Mesendoderm (in vitro differentiated cells): ENCODE measurements around the gene MSLN.
A peak's percentile ranks its signal among the peaks of the same experiment; 100 is the strongest.

Experiments
- DNase-seq: peaks from one replicate; pipeline ENCODE4 v3.0.0; 2013
- H2AK5ac ChIP-seq: 2 replicates; pipeline ENCODE4 v1.6.1; 2013; ENCODE audit warnings: low read length, inconsistent platforms
- H2BK120ac ChIP-seq: 2 replicates; pipeline ENCODE4 v1.6.1; 2013; ENCODE audit warnings: low read depth, mild to moderate bottlenecking, low read length, moderate library complexity, mixed read lengths
- H2BK15ac ChIP-seq: replicated peaks from 2 replicates; pipeline ENCODE4 v1.6.1; 2013; ENCODE audit warnings: low read depth, mild to moderate bottlenecking, moderate library complexity
- H2BK5ac ChIP-seq: 2 replicates; pipeline ENCODE4 v1.6.1; 2013; ENCODE audit warnings: low read length, inconsistent platforms
- H3K18ac ChIP-seq: 2 replicates; pipeline ENCODE4 v1.6.1; 2013; ENCODE audit warnings: mild to moderate bottlenecking, low read length, mixed read lengths
- H3K23ac ChIP-seq: one replicate; pipeline ENCODE4 v1.6.1; 2013; ENCODE audit warnings: low read length
- H3K27ac ChIP-seq: 2 replicates; pipeline ENCODE4 v1.5.1; 2013; ENCODE audit warnings: low read depth, mild to moderate bottlenecking, inconsistent platforms, low read length, moderate library complexity
- H3K27me3 ChIP-seq: 2 replicates; pipeline ENCODE4 v1.6.1; 2013; ENCODE audit warnings: low read length, control low read depth, mild to moderate bottlenecking, inconsistent platforms; ENCODE audit not compliant: insufficient read depth, poor library complexity
- H3K36me3 ChIP-seq: 2 replicates; pipeline ENCODE4 v1.6.1; 2013; ENCODE audit warnings: low read length, inconsistent platforms; ENCODE audit not compliant: control insufficient read depth, insufficient read depth
- H3K4ac ChIP-seq: one replicate; pipeline ENCODE4 v1.6.1; 2013; ENCODE audit warnings: low read depth, mild to moderate bottlenecking, low read length, moderate library complexity
- H3K4me1 ChIP-seq: 2 replicates; pipeline ENCODE4 v1.6.1; 2013; ENCODE audit warnings: low read depth, low read length, inconsistent platforms; ENCODE audit not compliant: control insufficient read depth
- H3K4me2 ChIP-seq: 2 replicates; pipeline ENCODE4 v1.6.1; 2013; ENCODE audit warnings: low read length
- H3K4me3 ChIP-seq: 2 replicates; pipeline ENCODE4 v1.5.1; 2013; ENCODE audit warnings: mild to moderate bottlenecking, low read length
- H3K56ac ChIP-seq: one replicate; pipeline ENCODE4 v1.6.1; 2013; ENCODE audit warnings: low read length
- H3K79me1 ChIP-seq: 2 replicates; pipeline ENCODE4 v1.6.1; 2013; ENCODE audit warnings: low read length, inconsistent platforms
- H3K79me2 ChIP-seq: 2 replicates; pipeline ENCODE4 v1.6.1; 2013; ENCODE audit warnings: mild to moderate bottlenecking, low read length; ENCODE audit not compliant: control insufficient read depth, insufficient read depth
- H3K9ac ChIP-seq: 2 replicates; pipeline ENCODE4 v1.6.1; 2013; ENCODE audit warnings: low read length, inconsistent platforms
- H4K5ac ChIP-seq: one replicate; pipeline ENCODE4 v1.6.1; 2013; ENCODE audit warnings: low read length
- H4K8ac ChIP-seq: one replicate; pipeline ENCODE4 v1.6.1; 2013; ENCODE audit warnings: low read depth, mild to moderate bottlenecking, control low read depth, low read length, moderate library complexity
- WGBS: extraction: QIAGEN DNeasy Blood & Tissue Kit; methylation state at CpG from one replicate; pipeline ENCODE4 v1.1.7; 2013; ENCODE audit warnings: low lambda C conversion rate, missing lambda C conversion rate; ENCODE audit not compliant: insufficient coverage; ENCODE audit errors: extremely low coverage; 5-methylcytosine and 5-hydroxymethylcytosine counted together

The MSLN gene

DNA sequence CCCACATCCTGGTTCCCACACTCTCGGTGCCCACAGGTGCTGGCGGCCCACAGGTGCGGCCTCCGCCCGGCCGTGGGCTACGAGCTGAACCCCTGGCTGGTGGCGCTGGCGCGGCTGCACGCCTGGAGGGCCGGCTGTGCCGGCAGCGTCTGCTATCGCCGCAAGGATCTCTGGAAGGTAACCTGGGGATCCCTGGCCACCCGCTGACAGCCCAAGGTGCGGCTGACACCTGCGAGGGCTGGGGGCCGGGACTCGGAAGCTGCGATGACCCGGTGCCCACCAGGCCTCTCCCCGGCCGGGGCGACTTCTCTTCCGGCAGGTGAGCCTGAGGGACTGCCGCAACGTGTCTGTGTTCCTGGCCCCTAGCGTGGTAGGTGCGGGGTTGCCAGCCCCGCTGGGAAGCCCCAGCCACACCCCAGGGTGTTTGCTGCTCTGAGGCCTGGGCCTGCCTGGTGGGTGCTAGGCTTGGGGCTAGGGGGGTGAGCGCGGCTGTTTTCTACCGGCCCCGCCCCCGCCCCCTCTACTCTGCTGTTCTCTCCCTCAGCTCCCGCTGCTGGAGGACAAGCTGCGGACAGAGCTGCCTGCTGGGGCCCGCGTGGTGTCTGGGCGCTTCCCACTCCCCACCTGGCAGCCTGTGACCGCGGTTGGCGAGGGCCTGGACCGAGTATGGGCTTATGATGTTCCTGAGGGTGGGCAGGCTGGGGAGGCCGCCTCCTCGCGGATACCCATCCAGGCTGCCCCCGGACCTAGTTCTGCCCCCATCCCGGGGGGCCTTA lies 38.6 kb upstream of the MSLN start:
- Histone ChIP-seq H3K9ac (no peak overlapping the region), H3K4me2 (no peak overlapping the region), H3K79me2 (no peaks in the 10 kb centered on the region), H3K23ac (no peak overlapping the region), H3K4me3 (no peak overlapping the region), H4K5ac (no peak overlapping the region), H2AK5ac (no peak overlapping the region), H4K8ac (no peak overlapping the region), H3K27ac (no peak overlapping the region), H2BK15ac (no peak overlapping the region), H3K36me3 (no peaks in the 10 kb centered on the region), H3K79me1 (no peaks in the 10 kb centered on the region), H2BK5ac (no peak overlapping the region), H3K27me3 (no peaks in the 10 kb centered on the region), H3K4me1 (peaks cover 4% of the 10 kb centered on the region), H2BK120ac (no peak overlapping the region), H3K18ac (no peak overlapping the region), H3K4ac (no peak overlapping the region), H3K56ac (peak overlapping the region; percentile 49)
- no peak for DNase-seq
- WGBS: no CpG with 5 or more reads among the region's 51 CpGs

DNA sequence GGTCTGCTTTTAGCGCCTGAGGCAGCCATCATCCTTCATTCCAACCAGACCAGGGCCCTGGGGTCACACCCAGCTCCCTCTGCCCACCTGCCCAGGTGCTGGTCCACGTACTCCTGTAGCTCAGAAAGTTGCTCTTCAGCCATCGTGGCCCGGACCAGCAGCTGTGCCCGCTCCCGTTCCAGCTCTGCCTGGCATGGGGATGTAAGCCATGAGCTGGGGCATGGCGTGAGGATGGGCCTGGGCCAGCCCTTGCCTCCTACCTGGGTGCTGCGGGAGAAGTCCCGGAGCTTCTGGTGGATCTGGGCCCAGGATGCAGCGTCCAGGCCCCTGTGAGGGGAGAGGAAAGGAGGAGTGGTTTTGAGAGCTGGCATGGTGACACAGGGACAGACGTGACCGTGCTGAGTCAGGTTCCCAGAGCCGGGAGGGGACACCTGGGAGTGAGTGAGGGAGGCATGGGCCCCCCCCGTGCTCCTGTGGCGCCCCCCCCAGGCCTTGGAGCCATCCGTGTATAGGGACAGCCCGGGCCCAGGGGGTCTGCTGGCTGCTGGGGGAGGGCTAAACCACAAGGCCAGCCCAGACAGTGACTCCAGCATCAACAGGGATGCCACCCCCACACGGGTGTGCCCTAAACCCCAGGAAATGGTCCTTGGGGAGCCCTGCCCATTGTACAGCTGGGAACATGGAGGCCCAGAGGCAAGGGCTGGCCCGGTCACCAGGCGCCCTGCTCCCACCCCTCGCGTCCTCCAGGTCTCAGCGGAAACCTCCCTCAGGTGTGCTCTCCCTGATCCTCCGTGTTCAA lies 37.5 kb upstream of the MSLN start:
- no CpG with 5 or more reads among the region's 24 CpGs for WGBS
- no peak overlapping the region for H3K56ac ChIP-seq
- H4K8ac ChIP-seq: no peak overlapping the region
- no peak overlapping the region for H2BK15ac ChIP-seq
- no peak overlapping the region for H3K9ac ChIP-seq
- H3K4ac ChIP-seq: no peak overlapping the region
- no peak for DNase-seq
- H3K18ac ChIP-seq: no peak overlapping the region
- H2BK5ac ChIP-seq: no peak overlapping the region
- no peak overlapping the region for H3K4me3 ChIP-seq
- H3K79me2 ChIP-seq: no peaks in the 10 kb centered on the region
- H3K27ac ChIP-seq: no peak overlapping the region
- no peak overlapping the region for H4K5ac ChIP-seq
- H3K4me1 ChIP-seq: peaks cover 4% of the 10 kb centered on the region
- H3K23ac ChIP-seq: no peak overlapping the region
- H3K4me2 ChIP-seq: no peak overlapping the region
- H3K27me3 ChIP-seq: no peaks in the 10 kb centered on the region
- no peaks in the 10 kb centered on the region for H3K79me1 ChIP-seq
- no peak overlapping the region for H2AK5ac ChIP-seq
- H2BK120ac ChIP-seq: no peak overlapping the region
- no peaks in the 10 kb centered on the region for H3K36me3 ChIP-seq

DNA sequence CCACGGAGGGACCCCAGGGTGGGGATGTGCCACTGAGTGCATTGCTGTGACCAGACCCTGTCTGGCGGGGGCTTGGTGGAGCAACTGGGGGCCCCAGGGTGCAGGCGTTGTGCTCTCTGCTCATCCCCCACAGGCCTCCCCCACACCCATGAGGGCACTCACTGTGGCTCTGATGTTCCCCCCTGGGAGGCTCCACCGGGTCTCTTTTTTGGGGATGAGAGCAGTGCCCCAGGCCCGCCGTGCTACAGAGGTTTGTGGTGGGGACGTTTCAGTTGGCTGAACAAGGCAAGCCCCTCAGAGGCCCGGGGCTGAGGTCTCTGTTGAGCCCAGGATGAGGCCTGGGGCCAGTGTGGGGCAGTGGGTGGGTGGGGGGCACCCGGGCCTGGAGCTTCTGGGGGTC lies 36.8 kb upstream of the MSLN start:
- Histone ChIP-seq H3K79me2 (no peaks in the 10 kb centered on the region), H4K8ac (no peak overlapping the region), H3K4me2 (no peak overlapping the region), H3K18ac (no peak overlapping the region), H3K79me1 (no peaks in the 10 kb centered on the region), H2BK15ac (no peak overlapping the region), H3K4me3 (no peak overlapping the region), H2AK5ac (no peak overlapping the region), H3K56ac (no peak overlapping the region), H3K4ac (no peak overlapping the region), H3K23ac (no peak overlapping the region), H3K27ac (no peak overlapping the region), H2BK120ac (no peak overlapping the region), H4K5ac (no peak overlapping the region), H3K27me3 (no peaks in the 10 kb centered on the region), H3K9ac (no peak overlapping the region), H2BK5ac (no peak overlapping the region), H3K36me3 (no peaks in the 10 kb centered on the region), H3K4me1 (peaks cover 4% of the 10 kb centered on the region)
- WGBS: no CpG with 5 or more reads among the region's 9 CpGs
- no peak for DNase-seq

DNA sequence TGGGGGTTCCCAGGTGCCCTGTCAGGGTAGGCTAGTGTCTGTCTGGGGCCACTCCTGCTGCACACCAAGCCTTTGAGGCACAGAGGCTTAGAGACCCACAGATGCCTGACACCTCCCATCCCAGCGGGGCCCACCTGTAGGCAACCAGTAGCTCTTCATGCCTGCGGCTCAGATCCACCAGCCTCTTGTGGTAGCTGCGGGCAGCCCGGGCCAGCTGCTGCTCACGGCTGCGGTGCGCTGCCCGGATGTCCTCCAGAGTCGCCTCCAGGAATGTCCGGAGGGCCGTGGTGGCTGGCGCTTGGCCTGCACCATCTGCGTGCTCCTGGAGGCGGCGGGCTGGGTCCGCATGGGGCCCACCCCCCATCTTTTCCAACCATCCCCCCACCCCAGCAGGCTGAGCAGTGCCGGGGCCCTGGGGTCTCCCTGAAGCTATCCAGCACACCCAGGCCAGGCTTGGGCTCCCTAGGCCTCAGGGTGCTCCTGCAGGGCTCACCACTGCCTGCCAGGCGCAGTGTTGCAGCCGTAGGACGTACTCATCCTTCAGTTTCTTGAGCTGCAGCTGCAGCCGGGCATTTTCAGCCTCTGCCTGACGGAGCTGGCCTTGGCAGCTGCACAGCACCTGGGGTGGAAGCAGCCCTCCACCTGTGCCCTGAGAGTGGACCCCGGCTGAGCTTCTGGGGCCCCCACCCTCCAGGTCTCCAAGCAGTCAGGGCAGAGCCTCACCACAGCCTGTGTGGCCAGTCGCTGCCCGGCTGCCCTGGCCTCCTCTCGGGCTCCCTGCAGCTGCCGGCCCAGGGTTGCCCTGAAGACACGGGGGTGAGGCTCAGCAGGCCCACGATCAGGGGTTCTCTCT lies 36.1 kb upstream of the MSLN start:
- Histone ChIP-seq H3K27me3 (no peaks in the 10 kb centered on the region), H3K23ac (no peak overlapping the region), H2BK15ac (no peak overlapping the region), H2BK5ac (no peak overlapping the region), H3K4ac (no peak overlapping the region), H2BK120ac (no peak overlapping the region), H4K8ac (no peak overlapping the region), H3K4me1 (peaks cover 4% of the 10 kb centered on the region), H3K79me2 (no peaks in the 10 kb centered on the region), H3K36me3 (no peaks in the 10 kb centered on the region), H3K27ac (no peak overlapping the region), H2AK5ac (no peak overlapping the region), H4K5ac (no peak overlapping the region), H3K56ac (no peak overlapping the region), H3K9ac (no peak overlapping the region), H3K4me2 (no peak overlapping the region), H3K18ac (no peak overlapping the region), H3K4me3 (no peak overlapping the region), H3K79me1 (no peaks in the 10 kb centered on the region)
- no CpG with 5 or more reads among the region's 29 CpGs for whole genome bisulfite sequencing
- no peak for DNase-seq

DNA sequence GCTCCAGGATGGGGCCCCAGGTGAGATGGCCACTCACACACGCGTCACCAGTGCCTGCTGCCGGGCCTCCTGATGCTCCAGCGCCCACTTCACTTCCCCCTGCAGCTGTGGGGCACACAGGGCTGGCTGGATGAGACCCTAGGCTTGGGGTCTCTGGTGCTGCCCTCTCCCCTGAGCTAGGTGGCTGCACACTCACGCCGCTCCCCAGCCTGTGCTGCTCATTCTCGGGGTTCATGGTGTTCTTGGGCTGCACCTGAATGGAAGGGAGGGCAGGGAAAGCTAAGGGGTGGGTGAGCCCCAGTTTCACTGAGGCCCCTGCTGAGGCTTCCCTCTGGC lies 35.5 kb upstream of the MSLN start:
- DNase-seq: no peak
- no peaks in the 10 kb centered on the region for H3K79me1 ChIP-seq
- H3K18ac ChIP-seq: no peak overlapping the region
- H3K4me2 ChIP-seq: no peak overlapping the region
- peaks cover 3% of the 10 kb centered on the region for H3K4me1 ChIP-seq
- no peak overlapping the region for H3K23ac ChIP-seq
- H3K9ac ChIP-seq: no peak overlapping the region
- no peak overlapping the region for H2AK5ac ChIP-seq
- H3K4ac ChIP-seq: no peak overlapping the region
- no peak overlapping the region for H4K5ac ChIP-seq
- H3K27ac ChIP-seq: no peak overlapping the region
- H3K56ac ChIP-seq: no peak overlapping the region
- WGBS: no CpG with 5 or more reads among the region's 7 CpGs
- no peak overlapping the region for H2BK15ac ChIP-seq
- no peak overlapping the region for H3K4me3 ChIP-seq
- H3K27me3 ChIP-seq: no peaks in the 10 kb centered on the region
- H3K79me2 ChIP-seq: no peaks in the 10 kb centered on the region
- no peak overlapping the region for H2BK120ac ChIP-seq
- H4K8ac ChIP-seq: no peak overlapping the region
- H2BK5ac ChIP-seq: no peak overlapping the region
- H3K36me3 ChIP-seq: no peaks in the 10 kb centered on the region
